ENCODE results near the gene HSD11B1. TPM values are rescaled to one million over a fixed set of nuclear protein-coding genes. Genes with fewer than 3 reads are reported as not detected.

Gene HSD11B1
- total and polyA plus RNA-seq, 2 donors (not counting 3 experiments of a cell fraction or from before 2014, with no cell fraction given) = not detected

GRCh38 chr1:209768354-209768774 lies 63.7 kb downstream of the HSD11B1 start:
- H3K4me1 ChIP-seq (ENCODE audit: control insufficient read depth, extremely low read depth, insufficient read depth, low read length) = peaks cover 18% of the 10 kb centered on the region
- DNase-seq (ENCODE audit: low read depth, low spot score) = no peak
- no TSS peak for BruUV-seq (replicated peaks)
- H3K36me3 ChIP-seq (ENCODE audit: control insufficient read depth in 2 of 2, extremely low read depth in 1 of 2, insufficient read depth in 2 of 2, low read length in 2 of 2) = no peaks in the 10 kb centered on the region
- intact Hi-C loops (cut with micrococcal nuclease) (loop anchor here (2.0 kb wide), 1 partner anchor 32 kb away; no protein-coding TSS in a partner anchor), dilution Hi-C loops (cut with MboI; ENCODE audit: extremely low pct_ligation_motif_present, low sequenced_read_pairs) (no loop called here)
- H3K9ac ChIP-seq (replicated peaks; ENCODE audit: extremely low read depth, insufficient read depth, low read length) = no peak overlapping the region
- H3K79me2 ChIP-seq (ENCODE audit: control insufficient read depth, insufficient read depth, low read length) = no peaks in the 10 kb centered on the region
- H3K27ac ChIP-seq (ENCODE audit: insufficient read depth, low read depth, low read length) = no peak overlapping the region
- H3K4me3 ChIP-seq (replicated peaks in 1 of 3; ENCODE audit: insufficient read depth in 1 of 3, low read depth in 1 of 3, low read length in 3 of 3) = no peak overlapping the region
- no peaks in the 10 kb centered on the region for H4K20me1 ChIP-seq (replicated peaks; ENCODE audit: control insufficient read depth, extremely low read depth, insufficient read depth, low read length)
- no peaks in the 10 kb centered on the region for H3K9me1 ChIP-seq (replicated peaks; ENCODE audit: control insufficient read depth, extremely low read depth, insufficient read depth, low read length)
- ChIA-PET CTCF (interaction anchor here (1.8 to 4.5 kb wide), 3 partner anchors 20 to 199 kb away, joined by 5 to 33 read pairs (median 24); no protein-coding TSS in a partner anchor), POLR2A (no interaction called here)
- H2AFZ ChIP-seq (ENCODE audit: low read depth, low read length) = no peak overlapping the region
- no peaks in the 10 kb centered on the region for H3K27me3 ChIP-seq (ENCODE audit: control insufficient read depth in 2 of 2, insufficient read depth in 2 of 2, low read length in 2 of 2)
- TF ChIP-seq, protein P1, sequence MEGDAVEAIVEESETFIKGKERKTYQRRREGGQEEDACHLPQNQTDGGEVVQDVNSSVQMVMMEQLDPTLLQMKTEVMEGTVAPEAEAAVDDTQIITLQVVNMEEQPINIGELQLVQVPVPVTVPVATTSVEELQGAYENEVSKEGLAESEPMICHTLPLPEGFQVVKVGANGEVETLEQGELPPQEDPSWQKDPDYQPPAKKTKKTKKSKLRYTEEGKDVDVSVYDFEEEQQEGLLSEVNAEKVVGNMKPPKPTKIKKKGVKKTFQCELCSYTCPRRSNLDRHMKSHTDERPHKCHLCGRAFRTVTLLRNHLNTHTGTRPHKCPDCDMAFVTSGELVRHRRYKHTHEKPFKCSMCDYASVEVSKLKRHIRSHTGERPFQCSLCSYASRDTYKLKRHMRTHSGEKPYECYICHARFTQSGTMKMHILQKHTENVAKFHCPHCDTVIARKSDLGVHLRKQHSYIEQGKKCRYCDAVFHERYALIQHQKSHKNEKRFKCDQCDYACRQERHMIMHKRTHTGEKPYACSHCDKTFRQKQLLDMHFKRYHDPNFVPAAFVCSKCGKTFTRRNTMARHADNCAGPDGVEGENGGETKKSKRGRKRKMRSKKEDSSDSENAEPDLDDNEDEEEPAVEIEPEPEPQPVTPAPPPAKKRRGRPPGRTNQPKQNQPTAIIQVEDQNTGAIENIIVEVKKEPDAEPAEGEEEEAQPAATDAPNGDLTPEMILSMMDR (IDR thresholded peaks at IDR 0.05; ENCODE audit: extremely low read depth in 1 of 2, insufficient read depth in 1 of 2, low read depth in 1 of 2, low read length in 2 of 2) = no peak
- TF ChIP-seq POLR2A (IDR thresholded peaks at IDR 0.05; ENCODE audit: low read depth, low read length) (no peak), MAX (IDR thresholded peaks at IDR 0.05; ENCODE audit: insufficient read depth, insufficient read length) (no peak), MYC (IDR thresholded peaks at IDR 0.05; ENCODE audit: low read depth, low read length) (no peak), GATA2 (IDR thresholded peaks at IDR 0.05; ENCODE audit: insufficient read depth, insufficient read length, low read depth, low read length) (no peak), EZH2 (IDR thresholded peaks at IDR 0.05; ENCODE audit: borderline replicate concordance, low read depth, low read length, severe bottlenecking) (no peak), JUN (IDR thresholded peaks at IDR 0.05; ENCODE audit: borderline replicate concordance, insufficient read depth, insufficient read length, low read depth) (no peak), POLR2AphosphoS5 (IDR thresholded peaks at IDR 0.05; ENCODE audit: insufficient read depth, low read depth, low read length) (no peak), FOS (IDR thresholded peaks at IDR 0.05; ENCODE audit: borderline replicate concordance, insufficient read depth, low read length) (no peak)
- H3K4me2 ChIP-seq (ENCODE audit: insufficient read depth, low read length) = no peak overlapping the region
- H3K9me3 ChIP-seq (replicated peaks; ENCODE audit: control insufficient read depth, insufficient read depth, low read length) = no peaks in the 10 kb centered on the region
- FAIRE-seq = no peak

Measured in endothelial cell of umbilical vein (primary cell).